Measurements from ENCODE around the gene KY.

GRCh38 chr3:134677196-134677986 lies 26.6 kb upstream of the KY start:
- TF ChIP-seq CTCF (conservative IDR thresholded peaks at IDR 0.05 in 1 of 2, IDR thresholded peaks at IDR 0.05 in 1 of 2; ENCODE audit: low read depth in 1 of 2, low read length in 2 of 2) (peak; percentile 15 to 31), EZH2 (IDR thresholded peaks at IDR 0.05; ENCODE audit: low read length, missing control alignments) (no peak)

Measured in fibroblast of lung (primary cell).